Neural cell (in vitro differentiated cells): ENCODE results near the gene ACTN4. TPM values are rescaled to one million over a fixed set of nuclear protein-coding genes. Genes with fewer than 3 reads are reported as not detected.

Experiments
- H2AFZ ChIP-seq: fragments of 200-600, 300-800 bp; sonication (generic), shearing (Covaris generic); 2 replicates; pipeline ENCODE4 v1.6.0; 2014; ENCODE audit warnings: low read depth, mild to moderate bottlenecking, antibody characterized with exemption, low read length, moderate library complexity
- H3F3A ChIP-seq: fragments of 200-600 bp; shearing (Covaris generic); 2 replicates; pipeline ENCODE4 v1.6.1; 2016; ENCODE audit warnings: mild to moderate bottlenecking, moderate library complexity, mixed read lengths, antibody characterized with exemption, low read length; ENCODE audit not compliant: insufficient read depth, poor library complexity, severe bottlenecking
- H3K27ac ChIP-seq: fragments of 200-600, 300-800 bp; sonication (generic), shearing (Covaris generic); 2 replicates; pipeline ENCODE4 v1.5.1; 2014; ENCODE audit warnings: mild to moderate bottlenecking, low read length, moderate library complexity
- H3K27me3 ChIP-seq: fragments of 300-800, 200-600 bp; sonication (generic), shearing (Covaris generic); 2 replicates; pipeline ENCODE4 v1.6.0; 2014; ENCODE audit warnings: mild to moderate bottlenecking, low read depth, low read length, moderate library complexity; ENCODE audit not compliant: insufficient read depth
- H3K36me3 ChIP-seq: fragments of 300-800, 200-600 bp; sonication (generic), shearing (Covaris generic); 2 replicates; pipeline ENCODE4 v1.5.1; 2014; ENCODE audit warnings: mild to moderate bottlenecking, antibody characterized with exemption, low read length, moderate library complexity; ENCODE audit not compliant: insufficient read depth
- H3K4me2 ChIP-seq: fragments of 300-800, 200-600 bp; sonication (generic), shearing (Covaris generic); 2 replicates; pipeline ENCODE4 v1.6.0; 2014; ENCODE audit warnings: mild to moderate bottlenecking, low read length
- H3K4me3 ChIP-seq: fragments of 300-800, 200-600 bp; sonication (generic), shearing (Covaris generic); 2 replicates; pipeline ENCODE4 v1.5.1; 2014; ENCODE audit warnings: mild to moderate bottlenecking, low read length, moderate library complexity
- H3K79me2 ChIP-seq: fragments of 200-600 bp; shearing (Covaris generic); replicated peaks from 2 replicates; pipeline ENCODE4 v1.6.0; 2014; ENCODE audit warnings: mild to moderate bottlenecking, low read length, moderate library complexity; ENCODE audit not compliant: insufficient read depth
- H3K9ac ChIP-seq: fragments of 300-800, 200-600 bp; sonication (generic), shearing (Covaris generic); 2 replicates; pipeline ENCODE4 v1.6.1; 2016; ENCODE audit warnings: mild to moderate bottlenecking, low read length, mixed read lengths
- H3K9me2 ChIP-seq: fragments of 200-600 bp; shearing (Covaris generic); 2 replicates; pipeline ENCODE4 v1.6.1; 2016; ENCODE audit warnings: mild to moderate bottlenecking, low read length, mixed read lengths; ENCODE audit not compliant: insufficient read depth
- H3K9me3 ChIP-seq: fragments of 200-600, 300-800 bp; sonication (generic), shearing (Covaris generic); 2 replicates; pipeline ENCODE4 v1.6.1; 2016; ENCODE audit warnings: mild to moderate bottlenecking, mixed run types, low read length, moderate library complexity, mixed read lengths
- H4K20me1 ChIP-seq: fragments of 200-600 bp; shearing (Covaris generic); 2 replicates; pipeline ENCODE4 v1.6.1; 2016; ENCODE audit warnings: mild to moderate bottlenecking, mixed run types; ENCODE audit not compliant: insufficient read depth
- CTCF ChIP-seq: fragments of 450-650 bp; IDR thresholded peaks from 2 replicates; pipeline ENCODE4 v1.5.1; 2014; ENCODE audit warnings: antibody characterized with exemption, mild to moderate bottlenecking, moderate library complexity; ENCODE audit not compliant: poor library complexity, severe bottlenecking
- EP300 ChIP-seq: fragments of 450-650 bp; conservative IDR thresholded peaks from 2 replicates; pipeline ENCODE4 v1.6.1; 2014; ENCODE audit warnings: antibody characterized with exemption, mild to moderate bottlenecking, moderate library complexity; ENCODE audit not compliant: poor library complexity, severe bottlenecking
- EZH2 ChIP-seq: fragments of 200-600, 300-800 bp; shearing (Covaris generic), sonication (generic); IDR thresholded peaks from 2 replicates; pipeline ENCODE4 v1.6.1; 2014; ENCODE audit warnings: antibody characterized with exemption, low read length, borderline replicate concordance, mild to moderate bottlenecking; ENCODE audit not compliant: insufficient read depth, poor library complexity, severe bottlenecking
- MXI1 ChIP-seq: fragments of 450-650 bp; conservative IDR thresholded peaks from 2 replicates; pipeline ENCODE4 v1.6.1; 2014; ENCODE audit warnings: antibody characterized with exemption, mild to moderate bottlenecking; ENCODE audit not compliant: poor library complexity, severe bottlenecking
- POLR2AphosphoS5 ChIP-seq: IDR thresholded peaks from 2 replicates; pipeline ENCODE4 v1.6.1; 2012
- RAD21 ChIP-seq: fragments of 450-650 bp; conservative IDR thresholded peaks from 2 replicates; pipeline ENCODE4 v1.6.1; 2014; ENCODE audit warnings: antibody characterized with exemption, mild to moderate bottlenecking, moderate library complexity
- REST ChIP-seq: IDR thresholded peaks from 2 replicates; pipeline ENCODE4 v1.6.1; 2012; ENCODE audit warnings: borderline replicate concordance
- SMC3 ChIP-seq: fragments of 450-650 bp; conservative IDR thresholded peaks from 2 replicates; pipeline ENCODE4 v1.6.1; 2014; ENCODE audit warnings: antibody characterized with exemption, mild to moderate bottlenecking, moderate library complexity; ENCODE audit not compliant: poor library complexity
- TAF1 ChIP-seq: IDR thresholded peaks from 2 replicates; pipeline ENCODE4 v1.6.1; 2012; ENCODE audit warnings: low read depth
- polyA plus RNA-seq: library from polyadenylated mRNA; depleted of rRNA; stranded (reverse); fragments of >200 nt; gene quantifications from 2 replicates; pipeline ENCODE4 v1.2.3, GENCODE V29; 2014

ACTN4 gene
- polyA plus RNA-seq, 1 donor from 2014 or later: 54.0 TPM

DNA sequence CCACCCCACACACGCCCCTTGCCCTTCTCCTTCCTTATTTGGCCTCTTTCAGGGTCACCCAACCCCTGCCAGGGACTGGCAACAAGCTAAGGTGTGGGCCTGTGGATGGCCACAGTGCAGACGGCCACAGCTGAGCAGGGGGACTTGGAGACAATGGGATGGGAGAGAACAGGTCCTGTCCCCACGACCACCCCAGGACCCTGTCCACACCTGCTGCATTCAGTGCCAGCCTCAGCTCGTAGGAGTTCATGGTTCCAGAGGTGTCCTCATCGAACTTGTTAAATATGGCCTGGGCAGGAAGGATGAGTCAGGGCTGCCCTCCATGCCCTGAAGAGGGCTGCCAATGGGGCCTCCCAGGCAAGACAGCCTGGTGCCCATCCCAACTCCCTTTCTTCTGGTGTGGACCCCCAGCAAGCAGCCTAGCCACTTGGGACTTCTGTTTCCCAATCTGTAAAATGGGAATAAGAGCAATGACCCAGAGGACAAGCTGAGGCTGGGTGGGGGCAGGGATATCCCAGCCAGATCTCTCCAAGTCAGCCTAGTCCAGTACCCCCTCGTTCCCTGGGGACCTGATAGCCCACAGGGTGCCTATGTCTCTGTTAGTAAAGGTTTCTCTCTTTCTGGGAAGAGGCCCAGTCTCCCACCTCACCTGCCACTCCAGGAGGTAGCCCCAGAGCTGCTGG lies 86.2 kb downstream of the ACTN4 start:
- no peak for TF ChIP-seq EP300
- no peak for TF ChIP-seq RAD21
- no peak for TF ChIP-seq TAF1
- TF ChIP-seq POLR2AphosphoS5: no peak
- no peak for TF ChIP-seq CTCF
- TF ChIP-seq REST: no peak
- no peak for TF ChIP-seq SMC3
- TF ChIP-seq EZH2: no peak
- no peaks in the 10 kb centered on the region for H3K79me2 ChIP-seq
- no peaks in the 10 kb centered on the region for H3K9me3 ChIP-seq
- H3K27ac ChIP-seq: no peak overlapping the region
- no peaks in the 10 kb centered on the region for H3K9me2 ChIP-seq
- no peak overlapping the region for H3K4me2 ChIP-seq
- peaks cover 12% of the 10 kb centered on the region for H3K27me3 ChIP-seq
- no peak overlapping the region for H2AFZ ChIP-seq
- H3K4me3 ChIP-seq: no peak overlapping the region
- H3F3A ChIP-seq: no peaks in the 10 kb centered on the region
- no peaks in the 10 kb centered on the region for H3K36me3 ChIP-seq
- no peak overlapping the region for H3K9ac ChIP-seq
- H4K20me1 ChIP-seq: no peaks in the 10 kb centered on the region

DNA sequence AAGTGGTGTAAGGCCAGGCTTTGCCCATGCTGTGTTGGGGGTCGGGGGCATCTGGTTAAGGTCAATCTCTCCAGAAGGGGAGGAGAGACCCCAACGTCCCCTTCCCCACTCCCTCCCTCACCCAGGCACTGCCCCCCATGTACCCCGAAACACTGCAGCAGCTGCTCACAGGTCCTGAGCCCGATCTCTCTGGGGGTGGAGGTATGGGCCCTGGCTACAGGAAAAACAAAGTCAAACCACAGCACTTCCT lies 86.7 kb downstream of the ACTN4 start:
- H3K27me3 ChIP-seq: peaks cover 12% of the 10 kb centered on the region
- H3K36me3 ChIP-seq: no peaks in the 10 kb centered on the region
- H3K4me2 ChIP-seq: no peak overlapping the region
- no peaks in the 10 kb centered on the region for H3K79me2 ChIP-seq
- no peak overlapping the region for H3K9ac ChIP-seq
- H3K4me3 ChIP-seq: no peak overlapping the region
- no peaks in the 10 kb centered on the region for H3K9me2 ChIP-seq
- TF ChIP-seq EZH2 (no peak), SMC3 (no peak), CTCF (no peak), RAD21 (no peak), REST (no peak), MXI1 (no peak), POLR2AphosphoS5 (no peak), EP300 (no peak), TAF1 (no peak)
- H2AFZ ChIP-seq: no peak overlapping the region
- H4K20me1 ChIP-seq: no peaks in the 10 kb centered on the region
- no peaks in the 10 kb centered on the region for H3K9me3 ChIP-seq
- H3K27ac ChIP-seq: no peak overlapping the region
- H3F3A ChIP-seq: no peaks in the 10 kb centered on the region
